Right lobe of liver (tissue), 6 donors: ENCODE results near the gene CES2. TPM values are rescaled to one million over a fixed set of nuclear protein-coding genes. Genes with fewer than 3 reads are reported as not detected.

ENCODE experiments used
- ATAC-seq, 4 donors: fragments of 200-7000 bp; cut with Tn5 transposase; one replicate each; pipeline ENCODE4 v1.9.1; 2020; ENCODE audit warnings: mild to moderate bottlenecking in 4 of 4, moderate library complexity in 4 of 4
- DNase-seq, 3 donors: peaks; one replicate each; pipeline ENCODE4 v3.0.0-alpha.2; 2020
- H3K27ac ChIP-seq, 3 donors: fragments of 200-600 bp; one replicate each; pipeline ENCODE4 v1.8.0; 2022
- H3K27me3 ChIP-seq, 2 donors: fragments of 200-600 bp; one replicate each; pipeline ENCODE4 v1.8.0; 2022
- H3K36me3 ChIP-seq, 4 donors: fragments of 200-600 bp; sonication (generic) in 1 of 4; one replicate each; pipeline versions ENCODE4 v1.5.1 to v1.8.0; 2017 to 2022; ENCODE audit warnings: control low read depth in 1 of 4
- H3K4me1 ChIP-seq, 4 donors: fragments of 200-600 bp; sonication (generic) in 1 of 4; one replicate each; pipeline versions ENCODE4 v1.5.1 to v1.8.0; 2017 to 2022; ENCODE audit warnings: control low read depth in 1 of 4
- H3K4me3 ChIP-seq, 3 donors: fragments of 200-600 bp; one replicate each; pipeline ENCODE4 v1.8.0; 2022
- H3K9me3 ChIP-seq, 4 donors: fragments of 200-600 bp; sonication (generic) in 1 of 4; one replicate each; pipeline versions ENCODE4 v1.5.1 to v1.8.0; 2017 to 2022; ENCODE audit warnings: control low read depth in 1 of 4
- CTCF ChIP-seq, 4 donors: fragments of 200-600 bp in 3 of 4; fragments of 450-650 bp in 1 of 4; IDR thresholded peaks; one replicate each; pipeline versions ENCODE4 v1.5.1 to v1.8.0; 2016 to 2022; ENCODE audit warnings: antibody characterized with exemption in 4 of 4, mild to moderate bottlenecking in 2 of 4
- POLR2A ChIP-seq: fragments of 450-650 bp; IDR thresholded peaks from one replicate; pipeline ENCODE4 v1.6.1; 2017; ENCODE audit warnings: antibody characterized with exemption, mild to moderate bottlenecking
- WGBS: methylation state at CpG from one replicate; pipeline ENCODE4 v1.1.6; 2018; ENCODE audit warnings: low coverage, low lambda C conversion rate; ENCODE audit not compliant: insufficient coverage; ENCODE audit errors: missing lambda C conversion rate; 5-methylcytosine and 5-hydroxymethylcytosine counted together
- intact Hi-C, 2 donors: fragments of 100-400 bp; cut with DNase I; formaldehyde crosslinking; loops; one replicate each; pipeline versions ENCODE4 v1.11.2 to v1.14.1; 2022
- total RNA-seq, 6 experiments: library from RNA; depleted of rRNA in 2 of 6; stranded (reverse); fragments of >200 nt in 2 of 6; fragmentation: NEBNext Ultra II Directional in 3 of 6; extraction: Animal tissue kit (Norgen Biotek cat#: 25700) in 3 of 6; gene quantifications; one replicate each; pipeline versions ENCODE4 v1.1.0 to v1.2.4, GENCODE V29; 2016 to 2023
- donor health status: DM: no; HTN: yes; CAD: no.
- donor health status: DM: no; HTN: no; CAD: no.
- donor health status: DM: no; HTN: no; CAD: no.
- donor health status: DM: no; HTN: yes; CAD: no.
- donor health status: DM: no; HTN: yes; CAD: no.

The CES2 gene
- total RNA-seq, 6 experiments from 2014 or later = 226 to 357 (median 263) TPM

- Histone ChIP-seq H3K4me3 (no peak overlapping the region), H3K9me3 (no peaks in the 10 kb centered on the region), H3K4me1 (no peaks in the 10 kb centered on the region), H3K27ac (no peak overlapping the region), H3K36me3 (no peaks in the 10 kb centered on the region), H3K27me3 (no peaks in the 10 kb centered on the region)
- intact Hi-C loops = no loop called here
- DNase-seq = no peak
- 66% methylated on average over 7 of the region's 7 CpGs for WGBS
- no peak for TF ChIP-seq POLR2A
- TF ChIP-seq CTCF (IDR thresholded peaks at IDR 0.05) = no peak
- ATAC-seq = no peak
Observed at GRCh38 chr16:66915041-66915440, 20.3 kb upstream of the CES2 start.

GRCh38 chr16:66916518-66916917, 18.8 kb upstream of the CES2 start:
- Histone ChIP-seq H3K36me3 (no peaks in the 10 kb centered on the region), H3K4me1 (no peaks in the 10 kb centered on the region), H3K9me3 (no peaks in the 10 kb centered on the region), H3K4me3 (no peak overlapping the region), H3K27me3 (no peaks in the 10 kb centered on the region), H3K27ac (no peak overlapping the region)
- intact Hi-C loops = no loop called here
- DNase-seq (no peak), ATAC-seq (no peak)
- TF ChIP-seq CTCF (IDR thresholded peaks at IDR 0.05) (no peak), POLR2A (no peak)
- WGBS = 82% methylated on average over 6 of the region's 6 CpGs

GRCh38 chr16:66917741-66918140, 17.6 kb upstream of the CES2 start:
- no peak for TF ChIP-seq CTCF (IDR thresholded peaks at IDR 0.05)
- no peak for TF ChIP-seq POLR2A
- Histone ChIP-seq H3K36me3 (no peaks in the 10 kb centered on the region), H3K27me3 (no peaks in the 10 kb centered on the region), H3K27ac (no peak overlapping the region), H3K9me3 (no peaks in the 10 kb centered on the region), H3K4me3 (no peak overlapping the region), H3K4me1 (no peaks in the 10 kb centered on the region)
- peak in 1 of 4 donors; percentile 25 for ATAC-seq
- DNase-seq = no peak
- intact Hi-C loops = no loop called here
- 42% methylated on average over 3 of the region's 9 CpGs for WGBS

GRCh38 chr16:66918355-66918754, 17.0 kb upstream of the CES2 start:
- Histone ChIP-seq H3K27me3 (no peaks in the 10 kb centered on the region), H3K27ac (no peak overlapping the region), H3K36me3 (no peaks in the 10 kb centered on the region), H3K4me1 (no peaks in the 10 kb centered on the region), H3K9me3 (no peaks in the 10 kb centered on the region), H3K4me3 (no peak overlapping the region)
- TF ChIP-seq POLR2A (no peak), CTCF (IDR thresholded peaks at IDR 0.05) (no peak)
- intact Hi-C loops = no loop called here
- ATAC-seq (no peak), DNase-seq (no peak)
- WGBS = 78% methylated on average over 1 of the region's 6 CpGs
